Hepatocyte (in vitro differentiated cells): Measurements from ENCODE around the gene GIMAP2. TPM values are rescaled to one million over a fixed set of nuclear protein-coding genes. Genes with fewer than 3 reads are reported as not detected.

ENCODE experiments used
- DNase-seq: peaks from one replicate; pipeline ENCODE4 v3.0.0-alpha.2; 2016; ENCODE audit warnings: low spot score
- H2AFZ ChIP-seq: fragments of 200-600 bp; sonication (generic); 2 replicates; pipeline ENCODE4 v1.6.0; 2016; ENCODE audit warnings: antibody characterized with exemption, mild to moderate bottlenecking
- H3K27ac ChIP-seq: fragments of 200-600 bp; sonication (generic); 2 replicates; pipeline ENCODE4 v1.5.1; 2016; ENCODE audit warnings: mild to moderate bottlenecking
- H3K27me3 ChIP-seq: fragments of 200-600 bp; sonication (generic); 2 replicates; pipeline ENCODE4 v1.6.1; 2016
- H3K36me3 ChIP-seq: fragments of 200-600 bp; sonication (generic); replicated peaks from 2 replicates; pipeline ENCODE4 v1.5.1; 2016; ENCODE audit warnings: low read depth; ENCODE audit not compliant: insufficient read depth
- H3K4me1 ChIP-seq: fragments of 200-600 bp; sonication (generic); 2 replicates; pipeline ENCODE4 v1.5.1; 2016; ENCODE audit warnings: mild to moderate bottlenecking, moderate library complexity; ENCODE audit not compliant: insufficient read depth
- H3K4me2 ChIP-seq: fragments of 200-600 bp; sonication (generic); 2 replicates; pipeline ENCODE4 v1.6.0; 2016
- H3K4me3 ChIP-seq: fragments of 200-600 bp; sonication (generic); 2 replicates; pipeline ENCODE4 v1.5.1; 2016; ENCODE audit warnings: mild to moderate bottlenecking
- H3K79me2 ChIP-seq: fragments of 200-600 bp; sonication (generic); 2 replicates; pipeline ENCODE4 v1.6.0; 2017; ENCODE audit warnings: mild to moderate bottlenecking
- H3K9me2 ChIP-seq: fragments of 200-600 bp; sonication (generic); replicated peaks from 2 replicates; pipeline ENCODE4 v1.6.0; 2017; ENCODE audit warnings: mild to moderate bottlenecking; ENCODE audit not compliant: insufficient read depth
- H3K9me3 ChIP-seq: fragments of 200-600 bp; sonication (generic); 2 replicates; pipeline ENCODE4 v1.5.1; 2016; ENCODE audit warnings: low read depth, mild to moderate bottlenecking
- H4K20me1 ChIP-seq: fragments of 200-600 bp; sonication (generic); 2 replicates; pipeline ENCODE4 v1.6.0; 2016; ENCODE audit warnings: mild to moderate bottlenecking; ENCODE audit not compliant: insufficient read depth, poor library complexity, severe bottlenecking
- EZH2 ChIP-seq: fragments of 200-600 bp; sonication (generic); IDR thresholded peaks from 2 replicates; pipeline ENCODE4 v1.6.1; 2016; ENCODE audit warnings: antibody characterized with exemption, mild to moderate bottlenecking, borderline replicate concordance
- EZH2phosphoT487 ChIP-seq: fragments of 200-600 bp; sonication (generic); IDR thresholded peaks from one replicate; pipeline ENCODE4 v1.6.1; 2018; ENCODE audit warnings: antibody characterized with exemption, mild to moderate bottlenecking, low read depth, moderate library complexity; ENCODE audit not compliant: unreplicated experiment, severe bottlenecking
- WGBS: methylation state at CpG from one replicate; pipeline ENCODE4 v1.1.6; 2016; ENCODE audit warnings: low lambda C conversion rate; ENCODE audit errors: missing lambda C conversion rate; 5-methylcytosine and 5-hydroxymethylcytosine counted together
- polyA plus RNA-seq: library from polyadenylated mRNA; unstranded; fragments of >200 nt; fragmentation: Nextera tagmentation; extraction: Ambion mirVana; gene quantifications from 2 replicates; pipeline ENCODE4 v1.2.1, GENCODE V29; 2016
- total RNA-seq: library from RNA; depleted of rRNA; stranded (reverse); fragments of >200 nt; gene quantifications from 2 replicates; pipeline ENCODE4 v1.2.3, GENCODE V29; 2014
- TF ChIP-seq, protein P1 (sequence below): fragments of 200-600 bp; sonication (generic); IDR thresholded peaks from 2 replicates; pipeline ENCODE4 v1.5.1; 2016; ENCODE audit warnings: antibody characterized with exemption, mild to moderate bottlenecking; ENCODE audit not compliant: poor library complexity

Gene GIMAP2
- total and polyA plus RNA-seq, 2 experiments from 2014 or later = 0.23 to 1.4 TPM

DNA sequence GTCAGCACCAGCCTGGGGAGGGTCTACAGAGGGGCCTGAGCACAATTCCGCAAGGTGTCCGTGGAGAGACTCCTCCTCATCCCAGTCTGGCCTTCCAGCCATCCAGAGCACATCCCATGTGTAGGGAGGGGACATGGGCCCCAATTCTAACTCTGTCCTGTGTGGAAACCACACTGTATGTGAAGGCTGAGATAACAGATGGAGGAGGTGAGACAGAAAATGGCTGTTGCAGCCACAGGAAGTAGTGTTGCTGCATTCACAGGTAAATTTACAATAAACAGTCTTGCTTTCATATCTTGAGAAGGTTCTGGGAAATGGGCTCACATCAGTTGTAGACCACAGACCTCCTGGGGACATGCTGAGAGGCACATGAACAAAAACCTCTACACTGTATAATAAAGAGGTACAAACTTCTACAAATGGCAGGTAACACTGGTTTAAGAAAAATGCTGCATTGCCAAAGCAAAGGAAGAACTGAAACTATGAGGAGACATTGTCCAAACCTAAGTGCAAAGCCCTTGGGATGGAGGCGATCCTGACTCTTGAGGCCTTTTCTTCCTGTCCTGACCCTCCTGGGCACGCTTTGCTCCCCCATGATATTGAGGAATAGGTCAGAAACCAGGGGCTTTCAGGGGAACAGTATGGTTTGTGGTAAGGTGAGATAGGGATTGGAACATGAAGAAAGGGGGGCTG is 21.6 kb upstream of the GIMAP2 start:
- DNase-seq = no peak
- no peak overlapping the region for H3K4me2 ChIP-seq
- no peaks in the 10 kb centered on the region for H3K36me3 ChIP-seq
- no peak overlapping the region for H3K4me3 ChIP-seq
- H2AFZ ChIP-seq = no peak overlapping the region
- H3K9me3 ChIP-seq = no peaks in the 10 kb centered on the region
- no peaks in the 10 kb centered on the region for H4K20me1 ChIP-seq
- no peaks in the 10 kb centered on the region for H3K9me2 ChIP-seq
- no peaks in the 10 kb centered on the region for H3K4me1 ChIP-seq
- H3K27me3 ChIP-seq = no peaks in the 10 kb centered on the region
- H3K27ac ChIP-seq = no peak overlapping the region
- TF ChIP-seq EZH2phosphoT487 = no peak
- no peak for TF ChIP-seq EZH2
- TF ChIP-seq, protein P1, sequence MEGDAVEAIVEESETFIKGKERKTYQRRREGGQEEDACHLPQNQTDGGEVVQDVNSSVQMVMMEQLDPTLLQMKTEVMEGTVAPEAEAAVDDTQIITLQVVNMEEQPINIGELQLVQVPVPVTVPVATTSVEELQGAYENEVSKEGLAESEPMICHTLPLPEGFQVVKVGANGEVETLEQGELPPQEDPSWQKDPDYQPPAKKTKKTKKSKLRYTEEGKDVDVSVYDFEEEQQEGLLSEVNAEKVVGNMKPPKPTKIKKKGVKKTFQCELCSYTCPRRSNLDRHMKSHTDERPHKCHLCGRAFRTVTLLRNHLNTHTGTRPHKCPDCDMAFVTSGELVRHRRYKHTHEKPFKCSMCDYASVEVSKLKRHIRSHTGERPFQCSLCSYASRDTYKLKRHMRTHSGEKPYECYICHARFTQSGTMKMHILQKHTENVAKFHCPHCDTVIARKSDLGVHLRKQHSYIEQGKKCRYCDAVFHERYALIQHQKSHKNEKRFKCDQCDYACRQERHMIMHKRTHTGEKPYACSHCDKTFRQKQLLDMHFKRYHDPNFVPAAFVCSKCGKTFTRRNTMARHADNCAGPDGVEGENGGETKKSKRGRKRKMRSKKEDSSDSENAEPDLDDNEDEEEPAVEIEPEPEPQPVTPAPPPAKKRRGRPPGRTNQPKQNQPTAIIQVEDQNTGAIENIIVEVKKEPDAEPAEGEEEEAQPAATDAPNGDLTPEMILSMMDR = no peak
- WGBS = 85% methylated on average over 4 of the region's 4 CpGs
- H3K79me2 ChIP-seq = no peaks in the 10 kb centered on the region

DNA sequence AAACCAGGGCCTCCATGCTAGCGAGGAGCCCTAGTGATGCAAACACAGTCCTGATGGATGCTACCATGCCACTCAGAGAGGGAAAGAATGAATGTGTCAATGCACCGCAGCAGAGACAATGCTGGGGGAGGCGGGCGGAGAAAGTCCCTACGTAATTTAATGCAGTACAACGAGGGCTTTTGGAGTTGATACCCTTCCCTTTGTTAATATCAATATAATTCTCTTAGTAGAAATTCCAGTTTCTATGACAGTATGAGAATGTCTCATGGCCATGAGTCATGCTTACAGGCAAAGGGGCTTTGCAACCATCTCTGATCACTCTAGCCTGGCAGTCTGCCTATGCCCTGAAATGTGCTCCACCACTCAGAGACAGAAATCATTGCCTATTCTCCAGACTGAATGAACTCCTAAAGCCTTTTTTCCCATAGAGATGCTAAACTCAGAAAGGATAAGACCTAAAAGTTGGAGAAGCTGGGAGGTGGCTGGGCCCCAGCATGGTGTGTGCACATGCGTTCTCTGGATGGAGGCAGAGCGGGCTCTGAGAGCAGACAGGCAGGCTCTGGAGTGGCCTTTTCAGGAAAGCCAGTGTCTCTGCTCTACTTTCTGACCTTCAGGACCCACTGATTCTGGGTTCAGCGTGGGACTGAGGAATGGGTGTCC is 20.3 kb upstream of the GIMAP2 start:
- no peak overlapping the region for H2AFZ ChIP-seq
- H4K20me1 ChIP-seq = no peaks in the 10 kb centered on the region
- no peaks in the 10 kb centered on the region for H3K79me2 ChIP-seq
- DNase-seq = no peak
- no peak overlapping the region for H3K27ac ChIP-seq
- no peak overlapping the region for H3K4me2 ChIP-seq
- TF ChIP-seq EZH2 (no peak), EZH2phosphoT487 (no peak)
- TF ChIP-seq, protein P1 = no peak
- H3K9me3 ChIP-seq = no peaks in the 10 kb centered on the region
- H3K9me2 ChIP-seq = no peaks in the 10 kb centered on the region
- 83% methylated on average over 9 of the region's 9 CpGs for WGBS
- H3K36me3 ChIP-seq = no peaks in the 10 kb centered on the region
- H3K4me3 ChIP-seq = no peak overlapping the region
- no peaks in the 10 kb centered on the region for H3K4me1 ChIP-seq
- H3K27me3 ChIP-seq = no peaks in the 10 kb centered on the region

DNA sequence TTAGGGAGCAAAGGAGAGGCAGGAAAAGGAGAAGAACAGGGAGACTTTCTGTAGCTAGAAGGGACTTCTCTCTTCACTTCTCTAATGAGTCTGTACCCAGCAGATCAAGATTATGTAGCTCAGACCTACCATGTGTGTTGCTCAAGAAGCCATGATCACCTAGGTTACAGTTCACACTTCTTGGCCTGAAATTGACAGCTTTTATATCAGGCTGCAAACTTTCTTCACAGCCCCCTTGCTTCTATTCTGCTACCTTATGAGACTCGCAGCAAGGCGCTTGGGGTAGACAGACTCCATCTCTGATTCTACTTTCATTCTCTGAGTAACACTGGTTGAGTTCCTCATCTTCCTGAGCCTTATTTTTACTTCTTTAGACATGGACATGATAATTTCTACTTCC is 19.6 kb upstream of the GIMAP2 start:
- H3K27ac ChIP-seq = no peak overlapping the region
- H3K4me2 ChIP-seq = no peak overlapping the region
- no peaks in the 10 kb centered on the region for H3K4me1 ChIP-seq
- H3K36me3 ChIP-seq = no peaks in the 10 kb centered on the region
- WGBS = 92% methylated on average over 2 of the region's 2 CpGs
- no peaks in the 10 kb centered on the region for H4K20me1 ChIP-seq
- H3K9me3 ChIP-seq = no peaks in the 10 kb centered on the region
- no peaks in the 10 kb centered on the region for H3K27me3 ChIP-seq
- TF ChIP-seq EZH2phosphoT487 = no peak
- no peak for TF ChIP-seq EZH2
- TF ChIP-seq, protein P1 = no peak
- no peak overlapping the region for H2AFZ ChIP-seq
- no peak overlapping the region for H3K4me3 ChIP-seq
- no peaks in the 10 kb centered on the region for H3K79me2 ChIP-seq
- DNase-seq = no peak
- no peaks in the 10 kb centered on the region for H3K9me2 ChIP-seq
